ENCODE results near the gene MAPK9.

Gene MAPK9

GRCh38 chr5:180291943-180292831, at the start of gene MAPK9:
Gene MAPK9, minus strand, starts transcription at chr5:180292083. Its CDS starts 11,522 bp downstream, at chr5:180280561.
- TF ChIP-seq, protein P1, sequence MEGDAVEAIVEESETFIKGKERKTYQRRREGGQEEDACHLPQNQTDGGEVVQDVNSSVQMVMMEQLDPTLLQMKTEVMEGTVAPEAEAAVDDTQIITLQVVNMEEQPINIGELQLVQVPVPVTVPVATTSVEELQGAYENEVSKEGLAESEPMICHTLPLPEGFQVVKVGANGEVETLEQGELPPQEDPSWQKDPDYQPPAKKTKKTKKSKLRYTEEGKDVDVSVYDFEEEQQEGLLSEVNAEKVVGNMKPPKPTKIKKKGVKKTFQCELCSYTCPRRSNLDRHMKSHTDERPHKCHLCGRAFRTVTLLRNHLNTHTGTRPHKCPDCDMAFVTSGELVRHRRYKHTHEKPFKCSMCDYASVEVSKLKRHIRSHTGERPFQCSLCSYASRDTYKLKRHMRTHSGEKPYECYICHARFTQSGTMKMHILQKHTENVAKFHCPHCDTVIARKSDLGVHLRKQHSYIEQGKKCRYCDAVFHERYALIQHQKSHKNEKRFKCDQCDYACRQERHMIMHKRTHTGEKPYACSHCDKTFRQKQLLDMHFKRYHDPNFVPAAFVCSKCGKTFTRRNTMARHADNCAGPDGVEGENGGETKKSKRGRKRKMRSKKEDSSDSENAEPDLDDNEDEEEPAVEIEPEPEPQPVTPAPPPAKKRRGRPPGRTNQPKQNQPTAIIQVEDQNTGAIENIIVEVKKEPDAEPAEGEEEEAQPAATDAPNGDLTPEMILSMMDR (conservative IDR thresholded peaks at IDR 0.05): no peak
- peak; percentile 76 for TF ChIP-seq ZFX (IDR thresholded peaks at IDR 0.05)
- peak within 1 kb of the TSS; percentile 93 for H3K27ac ChIP-seq

DNA sequence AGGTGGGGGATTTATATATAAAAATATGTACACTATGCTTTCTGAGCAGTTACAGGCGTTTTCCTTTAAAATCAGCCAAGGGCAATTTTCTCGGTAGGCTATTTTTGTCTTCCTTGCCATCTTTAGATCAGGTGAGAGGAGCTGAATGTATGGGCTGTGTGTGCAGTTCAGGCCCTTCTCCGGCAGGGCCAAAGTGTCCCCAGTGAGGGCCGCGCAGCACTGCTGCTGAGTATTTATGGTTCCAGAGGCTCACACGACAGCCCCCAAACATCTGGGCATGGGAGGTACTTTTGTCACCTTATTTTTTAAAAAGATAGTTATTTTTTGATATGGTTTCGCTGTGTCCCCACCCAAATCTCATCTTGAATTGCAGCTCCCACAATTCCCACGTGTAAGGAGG, 49.7 kb upstream of the MAPK9 start:
- H3K27ac ChIP-seq: no peak overlapping the region
- TF ChIP-seq ZFX (IDR thresholded peaks at IDR 0.05): no peak
- TF ChIP-seq, protein P1 (conservative IDR thresholded peaks at IDR 0.05): no peak

- H3K27ac ChIP-seq: no peak overlapping the region
Measured at GRCh38 chr5:180340856-180341255, 49.0 kb upstream of the MAPK9 start.

DNA sequence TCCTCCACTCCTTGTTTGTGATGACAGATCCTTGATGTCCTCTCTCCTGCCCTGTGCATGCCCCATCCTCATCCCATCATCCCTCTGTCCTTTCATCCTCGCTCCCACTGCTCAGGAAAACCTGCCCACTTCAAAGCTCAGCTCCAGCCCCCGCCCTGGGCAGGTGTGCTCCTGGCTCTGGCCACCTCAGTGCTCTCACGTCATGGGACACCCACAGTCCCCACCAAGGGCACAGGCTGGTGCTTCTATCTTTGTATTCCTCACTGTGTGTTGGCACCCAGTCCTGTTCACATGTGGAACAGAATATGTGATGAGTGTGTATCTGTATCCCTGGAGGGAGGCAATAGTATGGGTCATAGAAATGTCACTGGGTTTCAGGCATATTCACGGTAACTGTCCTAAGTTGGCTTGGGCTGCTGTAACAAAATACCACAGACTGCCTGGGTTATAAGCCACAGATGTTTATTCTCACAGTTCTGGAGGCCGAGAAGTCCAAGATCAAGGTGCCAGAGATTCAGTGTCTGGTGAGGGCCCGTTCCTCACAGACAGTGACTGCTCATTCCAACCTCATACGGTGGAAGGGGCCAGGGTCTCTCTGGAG, 47.8 kb upstream of the MAPK9 start:
- no peak overlapping the region for H3K27ac ChIP-seq
- TF ChIP-seq, protein P1 (conservative IDR thresholded peaks at IDR 0.05): no peak
- no peak for TF ChIP-seq ZFX (IDR thresholded peaks at IDR 0.05)

More at GRCh38 chr5:180340856-180341255, 49.0 kb upstream of the MAPK9 start:
- TF ChIP-seq ZFX (IDR thresholded peaks at IDR 0.05): no peak
- TF ChIP-seq, protein P1 (conservative IDR thresholded peaks at IDR 0.05): no peak

DNA sequence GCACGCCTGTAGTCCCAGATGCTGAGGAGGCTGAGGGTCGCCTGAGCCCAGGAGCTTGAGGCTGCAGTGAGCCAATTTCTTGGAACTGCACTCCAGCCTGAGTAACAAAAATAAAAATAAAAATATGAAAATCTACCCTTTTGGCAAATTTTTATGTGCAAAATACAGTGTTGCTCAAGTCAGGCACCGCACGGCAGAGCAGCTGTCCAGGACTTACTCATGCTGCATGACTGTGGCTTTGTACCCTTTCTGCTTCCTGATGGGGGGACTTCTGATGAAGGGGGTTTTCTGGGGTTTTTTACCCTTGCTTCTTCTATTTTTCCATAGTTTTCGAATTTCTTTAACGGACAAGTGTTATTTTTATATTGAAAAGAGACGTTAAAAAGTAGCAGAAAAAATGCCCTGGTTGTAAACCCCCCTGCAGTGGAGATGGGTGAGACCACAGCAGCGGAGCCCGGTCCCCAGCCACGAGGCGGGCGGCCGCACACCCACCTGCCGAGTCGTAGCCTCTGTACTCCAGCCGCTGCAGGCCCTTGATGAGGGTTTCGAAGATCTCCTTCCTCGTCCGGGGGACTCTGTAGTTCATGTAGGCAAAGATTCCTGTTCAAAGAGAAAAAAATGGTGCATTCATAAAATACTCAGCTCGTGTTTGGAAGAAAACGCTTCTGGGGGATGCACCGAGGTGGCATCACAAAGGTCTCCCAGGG, 46.3 kb upstream of the MAPK9 start:
- H3K27ac ChIP-seq: no peak overlapping the region
- TF ChIP-seq ZFX (IDR thresholded peaks at IDR 0.05): no peak
- TF ChIP-seq, protein P1 (conservative IDR thresholded peaks at IDR 0.05): no peak

DNA sequence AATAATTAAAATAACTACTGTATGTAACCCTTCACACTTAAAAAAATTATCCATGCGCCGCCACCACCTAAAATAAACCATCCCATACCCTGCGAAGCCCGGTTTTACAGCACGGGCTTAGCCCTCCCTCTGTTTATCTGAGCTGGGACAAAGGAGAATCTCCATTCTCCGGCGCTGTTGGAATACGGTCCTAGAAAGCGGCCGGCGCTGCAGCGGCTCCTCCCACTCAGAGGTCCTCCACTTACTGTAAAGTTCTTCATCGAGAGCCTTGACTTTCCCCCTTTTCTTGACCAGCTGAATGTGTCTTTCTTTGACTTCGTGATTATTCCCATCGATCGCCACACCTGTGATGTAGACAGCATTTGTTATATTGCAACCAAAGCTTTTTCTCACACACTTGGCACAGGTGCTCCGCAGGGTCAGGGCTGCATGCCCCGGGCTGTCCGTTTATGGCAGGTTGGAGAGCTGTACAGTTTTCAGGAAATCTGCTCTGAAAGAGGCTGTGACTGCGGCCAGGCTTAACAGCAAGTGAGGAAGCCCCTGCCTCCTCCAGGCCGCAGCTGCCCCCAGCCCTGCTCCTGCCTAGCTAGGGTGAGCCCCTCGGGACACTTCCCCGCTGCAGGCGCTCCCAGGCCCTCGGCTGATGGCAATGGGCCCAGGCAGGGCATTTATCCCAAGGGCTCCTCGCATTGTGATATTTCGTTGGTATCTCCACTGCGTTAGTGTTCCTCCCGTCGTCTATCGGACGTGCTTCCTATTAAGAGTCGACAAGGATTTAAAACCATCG, 44.5 kb upstream of the MAPK9 start:
- no peak overlapping the region for H3K27ac ChIP-seq
- TF ChIP-seq, protein P1 (conservative IDR thresholded peaks at IDR 0.05): no peak
- no peak for TF ChIP-seq ZFX (IDR thresholded peaks at IDR 0.05)
